RWPE1 (cell line): ENCODE data around the gene ANKRD36.
"Not testable (repeated sequence)": the region's sequence is repeated elsewhere in the genome, so short reads cannot be mapped to it uniquely, and the experiment has no call there.

ENCODE experiments used
- CTCF ChIA-PET: fragments of 350-600 bp; sonication (Branson Sonifier 250); formaldehyde crosslinking; extraction: SDS; loops from one replicate; lab custom pipeline; 2021; lab: Yijun Ruan, JAX
- POLR2A ChIA-PET: fragments of 400-600 bp; formaldehyde crosslinking; extraction: SDS; loops from one replicate; lab custom pipeline; 2020; ENCODE audit warnings: antibody characterized with exemption; ENCODE audit not compliant: low non-redundant PET; lab: Yijun Ruan, JAX
- DNase-seq: peaks from one replicate; pipeline ENCODE4 v3.0.0; 2012; ENCODE audit warnings: low spot score
- H3K27ac ChIP-seq: fragments of 450-650 bp; 2 replicates; pipeline ENCODE4 v1.5.1; 2017
- CTCF ChIP-seq: fragments of 450-650 bp; conservative IDR thresholded peaks from 2 replicates; pipeline ENCODE4 v1.5.1; 2017; ENCODE audit warnings: low read depth, mild to moderate bottlenecking

ANKRD36 gene

GRCh38 chr2:97113050-97113881 lies at the start of gene ANKRD36:
Gene ANKRD36, plus strand, starts transcription at chr2:97113153. Its CDS starts 587 bp downstream, at chr2:97113740.
- DNase-seq: peak; percentile 51
- CTCF ChIA-PET: not testable (repeated sequence)
- POLR2A ChIA-PET: interaction anchor here (0.6 kb wide), 1 partner anchor 678 kb away, joined by 3 read pairs; no protein-coding TSS in a partner anchor
- H3K27ac ChIP-seq: peak within 1 kb of the TSS; percentile 97

DNA sequence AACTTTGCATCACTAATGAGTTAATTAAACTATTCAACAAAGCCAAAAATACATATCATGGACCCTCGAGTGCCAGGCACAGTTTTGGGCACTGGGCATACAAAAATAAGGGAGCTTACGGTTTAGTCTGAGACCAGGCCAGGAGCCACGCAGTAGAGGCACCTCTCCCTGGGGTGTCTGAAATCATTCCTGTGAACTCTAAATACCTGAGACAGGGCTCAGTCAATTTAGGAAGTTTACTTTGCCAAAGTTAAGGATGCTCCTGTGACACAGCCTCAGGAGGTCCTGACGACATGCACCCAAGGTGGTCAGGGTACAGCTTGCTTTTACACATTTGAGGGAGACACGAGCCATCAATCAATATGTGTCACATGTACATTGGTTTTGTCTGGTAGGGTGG lies 46.9 kb upstream of the ANKRD36 start:
- DNase-seq, H3K27ac ChIP-seq, POLR2A ChIA-PET, CTCF ChIA-PET: not testable (repeated sequence)

DNA sequence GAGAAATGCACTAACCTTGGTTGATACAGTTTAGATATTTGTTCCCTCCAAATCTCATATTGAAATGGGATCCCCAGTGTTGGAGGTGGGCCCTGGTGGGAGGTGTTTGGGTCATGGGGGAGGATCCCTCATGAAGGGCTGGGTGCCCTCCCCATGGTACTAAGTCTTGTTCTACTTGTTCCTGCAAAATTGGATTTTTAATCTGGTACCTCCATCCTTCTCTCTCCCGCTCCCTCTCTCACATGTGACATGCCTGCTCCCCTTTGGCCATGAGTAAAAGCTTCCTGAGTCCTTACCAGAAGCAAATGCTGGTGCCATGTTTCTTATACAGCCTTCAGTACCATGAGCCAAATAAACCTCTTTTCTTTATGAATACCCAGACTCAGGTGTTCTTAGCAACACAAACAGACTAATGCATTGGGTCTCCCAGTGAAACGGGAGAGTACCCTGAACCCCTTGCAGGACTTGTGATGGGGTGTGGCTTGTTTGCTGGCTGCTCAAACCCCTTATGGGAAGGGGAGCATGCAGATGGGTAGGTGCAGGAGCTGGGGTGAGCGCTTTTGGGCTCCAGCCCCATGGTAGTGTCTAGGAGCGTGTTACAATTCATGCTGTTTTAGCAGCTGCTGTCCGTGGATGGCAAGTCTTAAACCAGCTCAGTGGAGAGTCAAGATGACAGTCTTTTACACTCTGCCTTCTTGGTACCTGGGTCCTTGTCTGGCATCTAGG lies 45.5 kb upstream of the ANKRD36 start:
- ChIA-PET POLR2A (no interaction called here), CTCF (no interaction called here)
- H3K27ac ChIP-seq: no peak overlapping the region
- DNase-seq: no peak
- no peak for TF ChIP-seq CTCF

GRCh38 chr2:97068074-97068473 lies 44.9 kb upstream of the ANKRD36 start:
- TF ChIP-seq CTCF: no peak
- H3K27ac ChIP-seq: no peak overlapping the region
- CTCF ChIA-PET: no interaction called here
- POLR2A ChIA-PET: no interaction called here
- DNase-seq: no peak

- CTCF ChIA-PET, POLR2A ChIA-PET, DNase-seq, H3K27ac ChIP-seq: not testable (repeated sequence)
Measured at GRCh38 chr2:97068722-97069121, 44.2 kb upstream of the ANKRD36 start.

GRCh38 chr2:97070915-97071314 lies 42.0 kb upstream of the ANKRD36 start:
- CTCF ChIA-PET, DNase-seq, POLR2A ChIA-PET, H3K27ac ChIP-seq: not testable (repeated sequence)

GRCh38 chr2:97077213-97077612 lies 35.7 kb upstream of the ANKRD36 start:
- POLR2A ChIA-PET, DNase-seq, CTCF ChIA-PET, H3K27ac ChIP-seq: not testable (repeated sequence)

GRCh38 chr2:97080855-97081254 lies 32.1 kb upstream of the ANKRD36 start:
- CTCF ChIA-PET, POLR2A ChIA-PET, H3K27ac ChIP-seq, DNase-seq: not testable (repeated sequence)

GRCh38 chr2:97082206-97082605 lies 30.7 kb upstream of the ANKRD36 start:
- POLR2A ChIA-PET, CTCF ChIA-PET, H3K27ac ChIP-seq, DNase-seq: not testable (repeated sequence)

DNA sequence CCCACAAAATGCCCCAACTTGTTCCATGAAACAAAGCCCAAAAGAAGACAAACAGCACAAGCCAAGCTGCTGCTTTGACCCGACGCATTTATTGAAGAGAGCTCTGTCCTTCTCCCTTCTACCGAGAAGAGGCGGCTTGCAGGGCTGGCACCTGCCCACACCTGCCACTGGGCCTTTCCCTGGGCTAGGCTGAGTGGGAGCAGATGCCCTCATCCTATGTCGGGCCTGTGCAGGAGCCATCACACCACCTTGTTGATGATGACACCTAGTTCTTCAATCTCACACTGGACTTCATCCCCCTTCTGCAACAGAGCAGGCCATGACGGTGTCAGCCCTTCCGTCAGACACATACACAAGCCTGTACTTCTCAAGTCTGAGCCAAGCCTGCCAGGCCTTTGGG lies 29.4 kb upstream of the ANKRD36 start:
- H3K27ac ChIP-seq, DNase-seq, CTCF ChIA-PET, POLR2A ChIA-PET: not testable (repeated sequence)

DNA sequence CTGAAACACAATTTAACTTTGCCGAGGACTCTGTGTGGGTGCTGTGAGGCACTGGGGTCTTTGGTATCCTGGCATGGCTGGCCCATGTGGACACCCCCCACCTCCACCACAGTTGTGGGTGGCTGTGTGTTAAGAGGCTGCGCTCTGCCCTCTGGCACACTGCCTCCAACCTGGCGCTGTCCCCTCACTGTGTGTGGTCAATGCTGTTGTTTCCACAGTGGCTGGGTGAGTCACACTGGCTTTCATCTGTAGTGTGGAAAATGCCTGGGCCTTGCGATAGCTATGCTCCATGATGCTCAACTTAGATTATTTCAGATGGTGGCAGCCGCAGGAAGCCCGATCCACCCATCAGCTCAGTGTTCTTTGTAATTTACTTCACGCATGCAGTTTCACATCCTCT lies 27.9 kb upstream of the ANKRD36 start:
- H3K27ac ChIP-seq, DNase-seq, CTCF ChIA-PET, POLR2A ChIA-PET: not testable (repeated sequence)

DNA sequence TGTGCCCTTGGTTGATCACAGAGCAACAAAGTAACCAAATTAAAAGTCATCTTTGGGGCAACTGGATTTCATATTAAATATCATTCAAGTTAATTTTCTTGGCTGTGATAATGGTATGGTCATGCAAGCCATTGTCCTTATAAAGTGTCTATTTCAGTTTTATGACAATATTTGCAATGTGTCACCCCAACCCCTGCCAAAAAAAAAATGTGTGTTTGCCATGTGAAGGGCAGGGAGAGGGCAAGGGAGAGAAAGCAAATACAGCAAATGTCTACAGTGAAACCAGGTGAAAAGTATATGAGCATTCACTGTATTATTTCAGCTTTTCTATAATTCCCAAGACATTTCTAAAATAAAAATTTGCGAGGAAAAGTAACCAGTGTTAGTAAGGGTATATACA lies 24.2 kb upstream of the ANKRD36 start:
- CTCF ChIA-PET, POLR2A ChIA-PET, DNase-seq, H3K27ac ChIP-seq: not testable (repeated sequence)

DNA sequence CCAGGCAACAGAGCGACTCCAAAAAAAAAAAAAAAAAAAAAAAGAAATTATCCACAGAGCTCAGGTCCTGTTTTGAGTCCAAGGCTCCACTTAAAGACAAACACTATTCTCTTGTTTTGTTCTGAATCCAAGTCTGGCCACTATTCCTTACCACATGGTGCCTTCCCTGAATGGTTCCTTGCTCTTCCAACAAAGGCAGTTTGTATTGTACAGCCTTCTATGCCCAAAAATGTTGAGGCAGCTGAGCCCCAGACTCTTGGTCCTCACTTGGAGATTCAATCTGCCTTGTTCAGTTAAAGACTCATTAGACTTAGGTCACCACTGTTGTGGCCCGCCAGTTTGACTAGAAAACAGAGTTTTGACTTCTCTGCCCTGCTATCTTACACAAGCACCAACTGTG lies 20.0 kb upstream of the ANKRD36 start:
- H3K27ac ChIP-seq, CTCF ChIA-PET, POLR2A ChIA-PET, DNase-seq: not testable (repeated sequence)

GRCh38 chr2:97093983-97094771 lies 18.8 kb upstream of the ANKRD36 start:
- POLR2A ChIA-PET, DNase-seq, CTCF ChIA-PET, H3K27ac ChIP-seq: not testable (repeated sequence)
